ENCODE data around the gene PRSS57.
A peak's percentile ranks its signal among the peaks of the same experiment; 100 is the strongest.
"Not testable (repeated sequence)": the region's sequence is repeated elsewhere in the genome, so short reads cannot be mapped to it uniquely, and the experiment has no call there.

The PRSS57 gene

GRCh38 chr19:708154-709143, 13.2 kb upstream of the PRSS57 start, which contains the start of gene PALM:
Gene PALM, plus strand, starts transcription at chr19:708935. Its CDS starts 212 bp downstream, at chr19:709147.
- H3K4me3 ChIP-seq (ENCODE audit: low read depth, low read length) = peak within 1 kb of the TSS; percentile 61
- H3K36me3 ChIP-seq (ENCODE audit: control insufficient read depth, insufficient read depth, low read length) = no peaks in the 10 kb centered on the region
- H3K27me3 ChIP-seq (ENCODE audit: control insufficient read depth, insufficient read depth, low read length) = no peaks in the 10 kb centered on the region
- peaks cover 12% of the 10 kb centered on the region for H3K4me1 ChIP-seq (ENCODE audit: control insufficient read depth, insufficient read depth, low read length)
- H3K9ac ChIP-seq (ENCODE audit: low read depth, low read length) = no peak within 1 kb of the TSS
- H3K9me3 ChIP-seq (ENCODE audit: control insufficient read depth, insufficient read depth, low read length) = no peaks in the 10 kb centered on the region
- H3K27ac ChIP-seq (ENCODE audit: low read depth, low read length) = no peak within 1 kb of the TSS

GRCh38 chr19:704447-704741, 9.1 kb upstream of the PRSS57 start:
- Histone ChIP-seq H3K9me3 (ENCODE audit: control insufficient read depth, insufficient read depth, low read length) (no peaks in the 10 kb centered on the region), H3K4me1 (ENCODE audit: control insufficient read depth, insufficient read depth, low read length) (no peaks in the 10 kb centered on the region), H3K9ac (ENCODE audit: low read depth, low read length) (no peak overlapping the region), H3K27ac (ENCODE audit: low read depth, low read length) (no peak overlapping the region), H3K27me3 (ENCODE audit: control insufficient read depth, insufficient read depth, low read length) (no peaks in the 10 kb centered on the region), H3K36me3 (ENCODE audit: control insufficient read depth, insufficient read depth, low read length) (no peaks in the 10 kb centered on the region), H3K4me3 (ENCODE audit: low read depth, low read length) (peak overlapping the region; percentile 53)

DNA sequence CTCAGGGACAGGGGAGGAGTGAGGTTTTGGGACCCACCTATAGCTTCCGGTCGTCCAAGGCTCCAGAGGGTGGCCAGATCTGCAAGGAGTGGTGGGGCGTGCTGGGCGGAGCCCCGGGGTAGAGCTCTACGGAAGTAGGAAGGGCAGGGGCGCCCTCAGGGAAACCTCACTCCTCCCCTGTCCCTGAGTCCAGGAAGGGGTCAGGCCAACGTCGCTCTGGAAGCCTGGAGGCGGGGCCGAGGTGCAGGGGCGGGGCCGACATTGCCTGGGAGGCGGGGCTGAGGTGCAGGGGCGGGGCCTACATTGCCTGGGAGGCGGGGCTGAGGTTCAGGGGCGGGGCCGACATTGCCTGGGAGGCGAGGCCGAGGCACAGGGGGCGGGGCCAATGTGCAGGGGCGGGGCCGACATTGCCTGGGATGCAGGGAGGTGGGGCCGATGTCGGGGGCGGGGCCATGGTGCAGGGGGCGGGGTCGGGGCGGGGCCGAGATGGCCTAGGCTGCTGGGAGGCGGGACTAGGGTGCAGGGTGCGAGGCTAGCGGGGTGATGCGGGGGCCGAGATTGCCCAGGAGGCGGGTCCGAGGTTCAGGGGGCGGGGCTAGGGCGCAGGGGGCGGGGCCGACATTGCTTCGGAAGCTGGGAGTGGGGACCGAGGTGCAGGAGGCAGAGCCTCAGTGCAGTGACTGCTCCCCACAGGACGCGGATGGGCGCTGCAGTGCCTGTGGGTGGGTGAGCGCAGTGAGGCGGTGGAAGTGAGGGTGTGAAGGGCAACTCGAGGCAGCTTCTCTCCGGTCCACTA, 8.6 kb upstream of the PRSS57 start:
- Histone ChIP-seq H3K9ac (ENCODE audit: low read depth, low read length) (no peak overlapping the region), H3K27ac (ENCODE audit: low read depth, low read length) (no peak overlapping the region)

GRCh38 chr19:703329-703650, 8.0 kb upstream of the PRSS57 start:
- no peaks in the 10 kb centered on the region for H3K4me1 ChIP-seq (ENCODE audit: control insufficient read depth, insufficient read depth, low read length)
- H3K4me3 ChIP-seq (ENCODE audit: low read depth, low read length) = peak overlapping the region; percentile 48; the same call in 1 of the 2 replicates
- H3K9ac ChIP-seq (ENCODE audit: low read depth, low read length) = no peak overlapping the region
- H3K9me3 ChIP-seq (ENCODE audit: control insufficient read depth, insufficient read depth, low read length) = no peaks in the 10 kb centered on the region
- H3K36me3 ChIP-seq (ENCODE audit: control insufficient read depth, insufficient read depth, low read length) = no peaks in the 10 kb centered on the region
- no peaks in the 10 kb centered on the region for H3K27me3 ChIP-seq (ENCODE audit: control insufficient read depth, insufficient read depth, low read length)
- H3K27ac ChIP-seq (ENCODE audit: low read depth, low read length) = no peak overlapping the region

More for the DNA sequence above, 8.6 kb upstream of the PRSS57 start:
- H3K9me3 ChIP-seq (ENCODE audit: control insufficient read depth, insufficient read depth, low read length) = no peaks in the 10 kb centered on the region
- H3K27me3 ChIP-seq (ENCODE audit: control insufficient read depth, insufficient read depth, low read length) = no peaks in the 10 kb centered on the region
- no peaks in the 10 kb centered on the region for H3K4me1 ChIP-seq (ENCODE audit: control insufficient read depth, insufficient read depth, low read length)
- no peaks in the 10 kb centered on the region for H3K36me3 ChIP-seq (ENCODE audit: control insufficient read depth, insufficient read depth, low read length)
- peak overlapping the region; percentile 53 for H3K4me3 ChIP-seq (ENCODE audit: low read depth, low read length)

GRCh38 chr19:702847-703246, 7.6 kb upstream of the PRSS57 start:
- H3K9me3 ChIP-seq (ENCODE audit: control insufficient read depth, insufficient read depth, low read length); H3K4me1 ChIP-seq (ENCODE audit: control insufficient read depth, insufficient read depth, low read length); H3K36me3 ChIP-seq (ENCODE audit: control insufficient read depth, insufficient read depth, low read length); H3K27ac ChIP-seq (ENCODE audit: low read depth, low read length); H3K27me3 ChIP-seq (ENCODE audit: control insufficient read depth, insufficient read depth, low read length); H3K9ac ChIP-seq (ENCODE audit: low read depth, low read length): not testable (repeated sequence)
- 0 out of 2 replicates have a peak overlapping the region, but pooled peaks have one; percentile 48 for H3K4me3 ChIP-seq (ENCODE audit: low read depth, low read length)

GRCh38 chr19:699885-700284, 4.6 kb upstream of the PRSS57 start:
- not testable (repeated sequence) for H3K27ac ChIP-seq (ENCODE audit: low read depth, low read length); H3K4me3 ChIP-seq (ENCODE audit: low read depth, low read length); H3K36me3 ChIP-seq (ENCODE audit: control insufficient read depth, insufficient read depth, low read length); H3K4me1 ChIP-seq (ENCODE audit: control insufficient read depth, insufficient read depth, low read length); H3K9me3 ChIP-seq (ENCODE audit: control insufficient read depth, insufficient read depth, low read length); H3K27me3 ChIP-seq (ENCODE audit: control insufficient read depth, insufficient read depth, low read length); H3K9ac ChIP-seq (ENCODE audit: low read depth, low read length)

GRCh38 chr19:698529-698928, 3.3 kb upstream of the PRSS57 start:
- not testable (repeated sequence) for H3K27ac ChIP-seq (ENCODE audit: low read depth, low read length); H3K27me3 ChIP-seq (ENCODE audit: control insufficient read depth, insufficient read depth, low read length); H3K4me3 ChIP-seq (ENCODE audit: low read depth, low read length); H3K4me1 ChIP-seq (ENCODE audit: control insufficient read depth, insufficient read depth, low read length); H3K9me3 ChIP-seq (ENCODE audit: control insufficient read depth, insufficient read depth, low read length); H3K9ac ChIP-seq (ENCODE audit: low read depth, low read length); H3K36me3 ChIP-seq (ENCODE audit: control insufficient read depth, insufficient read depth, low read length)

GRCh38 chr19:694481-695351, 536 bp downstream of the PRSS57 start:
- no peaks in the 10 kb centered on the region for H3K36me3 ChIP-seq (ENCODE audit: control insufficient read depth, insufficient read depth, low read length)
- H3K4me1 ChIP-seq (ENCODE audit: control insufficient read depth, insufficient read depth, low read length) = no peaks in the 10 kb centered on the region
- no peak overlapping the region for H3K27ac ChIP-seq (ENCODE audit: low read depth, low read length)
- H3K27me3 ChIP-seq (ENCODE audit: control insufficient read depth, insufficient read depth, low read length) = no peaks in the 10 kb centered on the region
- H3K4me3 ChIP-seq (ENCODE audit: low read depth, low read length) = no peak overlapping the region
- H3K9me3 ChIP-seq (ENCODE audit: control insufficient read depth, insufficient read depth, low read length) = no peaks in the 10 kb centered on the region
- H3K9ac ChIP-seq (ENCODE audit: low read depth, low read length) = no peak overlapping the region

- H3K4me1 ChIP-seq (ENCODE audit: control insufficient read depth, insufficient read depth, low read length) = no peaks in the 10 kb centered on the region
- no peaks in the 10 kb centered on the region for H3K9me3 ChIP-seq (ENCODE audit: control insufficient read depth, insufficient read depth, low read length)
- no peak overlapping the region for H3K27ac ChIP-seq (ENCODE audit: low read depth, low read length)
- H3K9ac ChIP-seq (ENCODE audit: low read depth, low read length) = no peak overlapping the region
- H3K27me3 ChIP-seq (ENCODE audit: control insufficient read depth, insufficient read depth, low read length) = no peaks in the 10 kb centered on the region
- no peaks in the 10 kb centered on the region for H3K36me3 ChIP-seq (ENCODE audit: control insufficient read depth, insufficient read depth, low read length)
- no peak overlapping the region for H3K4me3 ChIP-seq (ENCODE audit: low read depth, low read length)
Observed at GRCh38 chr19:690203-690602, 5.0 kb downstream of the PRSS57 start.

- Histone ChIP-seq H3K9ac (ENCODE audit: low read depth, low read length) (no peak overlapping the region), H3K36me3 (ENCODE audit: control insufficient read depth, insufficient read depth, low read length) (no peaks in the 10 kb centered on the region), H3K4me1 (ENCODE audit: control insufficient read depth, insufficient read depth, low read length) (no peaks in the 10 kb centered on the region), H3K27ac (ENCODE audit: low read depth, low read length) (no peak overlapping the region), H3K9me3 (ENCODE audit: control insufficient read depth, insufficient read depth, low read length) (no peaks in the 10 kb centered on the region), H3K27me3 (ENCODE audit: control insufficient read depth, insufficient read depth, low read length) (no peaks in the 10 kb centered on the region), H3K4me3 (ENCODE audit: low read depth, low read length) (no peak overlapping the region)
Observed at GRCh38 chr19:688992-689391, 6.3 kb downstream of the PRSS57 start.

Data from HUES48 (cell line).